Trophoblast cell (in vitro differentiated cells and primary cell): ENCODE data around the gene ATP6V1E1.

Experiments used
- DNase-seq, 2 donors: peaks; one replicate each; pipeline ENCODE4 v3.0.0-alpha.2; 2016
- H2AFZ ChIP-seq: 2 replicates; pipeline ENCODE4 v1.6.1; 2013; ENCODE audit warnings: low read length, moderate library complexity, mild to moderate bottlenecking; ENCODE audit not compliant: insufficient read depth, poor library complexity
- H2AK5ac ChIP-seq: 2 replicates; pipeline ENCODE4 v1.6.1; 2013; ENCODE audit warnings: mild to moderate bottlenecking, low read length
- H2BK120ac ChIP-seq: 2 replicates; pipeline ENCODE4 v1.6.1; 2013; ENCODE audit warnings: low read length, mild to moderate bottlenecking, moderate library complexity; ENCODE audit not compliant: insufficient read depth, poor library complexity
- H2BK12ac ChIP-seq: 2 replicates; pipeline ENCODE4 v1.6.1; 2013; ENCODE audit warnings: mild to moderate bottlenecking, low read length, moderate library complexity
- H2BK5ac ChIP-seq: 2 replicates; pipeline ENCODE4 v1.6.1; 2013; ENCODE audit warnings: low read length, low read depth, moderate library complexity, mild to moderate bottlenecking; ENCODE audit not compliant: poor library complexity
- H3K14ac ChIP-seq: 2 replicates; pipeline ENCODE4 v1.6.1; 2013; ENCODE audit warnings: mild to moderate bottlenecking, low read length
- H3K18ac ChIP-seq: 2 replicates; pipeline ENCODE4 v1.6.1; 2013; ENCODE audit warnings: mild to moderate bottlenecking, low read length
- H3K23ac ChIP-seq: 2 replicates; pipeline ENCODE4 v1.6.1; 2013; ENCODE audit warnings: low read length
- H3K27ac ChIP-seq: 2 replicates; pipeline ENCODE4 v1.5.1; 2013; ENCODE audit warnings: low read depth, mild to moderate bottlenecking, inconsistent platforms, low read length, moderate library complexity
- H3K27me3 ChIP-seq: 2 replicates; pipeline ENCODE4 v1.6.1; 2013; ENCODE audit warnings: inconsistent platforms, mild to moderate bottlenecking, low read length, moderate library complexity; ENCODE audit not compliant: insufficient read depth
- H3K36me3 ChIP-seq, 2 experiments: 1 replicate in 1 of 2; 2 replicates in 1 of 2; pipeline ENCODE4 v1.6.1; 2013; ENCODE audit warnings: low read length in 2 of 2, mild to moderate bottlenecking in 2 of 2, moderate library complexity in 1 of 2; ENCODE audit not compliant: insufficient read depth in 2 of 2, control insufficient read depth in 1 of 2
- H3K4ac ChIP-seq: 2 replicates; pipeline ENCODE4 v1.6.1; 2013; ENCODE audit warnings: low read depth, mild to moderate bottlenecking, low read length, moderate library complexity
- H3K4me1 ChIP-seq, 2 experiments: 1 replicate in 1 of 2; 2 replicates in 1 of 2; pipeline ENCODE4 v1.6.1; 2013; ENCODE audit warnings: low read length in 2 of 2, mild to moderate bottlenecking in 2 of 2, moderate library complexity in 1 of 2; ENCODE audit not compliant: insufficient read depth in 2 of 2, control insufficient read depth in 1 of 2
- H3K4me2 ChIP-seq: 2 replicates; pipeline ENCODE4 v1.6.1; 2013; ENCODE audit warnings: inconsistent platforms, mild to moderate bottlenecking, low read length, moderate library complexity
- H3K4me3 ChIP-seq: 2 replicates; pipeline ENCODE4 v1.5.1; 2013; ENCODE audit warnings: mild to moderate bottlenecking, low read depth, low read length, inconsistent platforms
- H3K79me1 ChIP-seq: one replicate; pipeline ENCODE4 v1.6.1; 2013; ENCODE audit warnings: low read length
- H3K79me2 ChIP-seq: 2 replicates; pipeline ENCODE4 v1.6.1; 2013; ENCODE audit warnings: low read length, mild to moderate bottlenecking; ENCODE audit not compliant: control insufficient read depth, insufficient read depth, poor library complexity
- H3K9ac ChIP-seq: 2 replicates; pipeline ENCODE4 v1.6.1; 2013; ENCODE audit warnings: mild to moderate bottlenecking, low read length
- H3K9me3 ChIP-seq: 2 replicates; pipeline ENCODE4 v1.6.1; 2013; ENCODE audit warnings: low read depth, mild to moderate bottlenecking, control low read depth, inconsistent platforms, low read length; ENCODE audit not compliant: insufficient read depth
- H4K12ac ChIP-seq: 2 replicates; pipeline ENCODE4 v1.6.1; 2013; ENCODE audit warnings: low read depth, mild to moderate bottlenecking, low read length, moderate library complexity
- H4K8ac ChIP-seq: 2 replicates; pipeline ENCODE4 v1.6.1; 2013; ENCODE audit warnings: low read depth, mild to moderate bottlenecking, low read length, moderate library complexity
- H4K91ac ChIP-seq: one replicate; pipeline ENCODE4 v1.6.1; 2013; ENCODE audit warnings: low read depth, mild to moderate bottlenecking, low read length, moderate library complexity
- WGBS: extraction: QIAGEN DNeasy Blood & Tissue Kit; methylation state at CpG from one replicate; pipeline ENCODE4 v1.1.7; 2013; ENCODE audit warnings: missing lambda C conversion rate; ENCODE audit not compliant: insufficient read length, insufficient coverage; ENCODE audit errors: extremely low coverage; 5-methylcytosine and 5-hydroxymethylcytosine counted together

Gene ATP6V1E1

GRCh38 chr22:17629641-17630040 is 1.1 kb upstream of the ATP6V1E1 start:
- Histone ChIP-seq H3K14ac (no peak overlapping the region), H3K9me3 (no peaks in the 10 kb centered on the region), H4K8ac (no peak overlapping the region), H3K23ac (no peak overlapping the region), H2AFZ (no peak overlapping the region), H2AK5ac (no peak overlapping the region), H4K12ac (no peak overlapping the region), H3K4me2 (no peak overlapping the region), H3K27ac (no peak overlapping the region), H3K79me2 (peaks cover 15% of the 10 kb centered on the region), H3K27me3 (no peaks in the 10 kb centered on the region), H3K4ac (no peak overlapping the region), H3K79me1 (peaks cover 17% of the 10 kb centered on the region), H3K4me1 (peaks cover 9 to 11% of the 10 kb centered on the region in 2 experiments), H2BK120ac (no peak overlapping the region), H4K91ac (no peak overlapping the region), H3K4me3 (no peak overlapping the region), H2BK12ac (no peak overlapping the region), H2BK5ac (no peak overlapping the region), H3K9ac (no peak overlapping the region), H3K18ac (no peak overlapping the region), H3K36me3 (peaks cover 6 to 9% of the 10 kb centered on the region in 2 experiments)
- no peak for DNase-seq
- no CpG with 5 or more reads among the region's 7 CpGs for WGBS

DNA sequence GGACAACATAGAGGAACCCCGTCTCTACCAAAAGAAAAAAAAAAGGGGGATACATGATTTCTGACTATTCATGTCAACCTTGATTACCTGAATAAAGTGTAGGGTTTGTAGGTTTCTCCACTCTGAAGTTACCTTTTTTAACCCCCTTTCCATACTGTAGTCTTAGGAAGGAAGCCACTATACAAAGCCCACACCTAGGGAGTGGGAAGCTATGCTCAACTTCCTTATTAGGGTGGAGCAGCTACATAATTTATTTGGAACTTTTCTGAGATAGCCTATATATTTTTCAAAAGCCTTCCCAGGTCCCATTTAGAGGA is 582 bp upstream of the ATP6V1E1 start:
- Histone ChIP-seq H3K4ac (no peak overlapping the region), H3K18ac (no peak overlapping the region), H2AFZ (peak overlapping the region; percentile 87), H2AK5ac (no peak overlapping the region), H3K4me1 (peaks cover 5 to 7% of the 10 kb centered on the region in 2 experiments), H3K79me2 (peaks cover 13% of the 10 kb centered on the region), H2BK12ac (no peak overlapping the region), H2BK120ac (no peak overlapping the region), H4K8ac (peak overlapping the region; percentile 98), H3K4me3 (peak overlapping the region; percentile 83), H3K9ac (peak overlapping the region; percentile 90), H4K12ac (peak overlapping the region; percentile 97), H4K91ac (peak overlapping the region; percentile 79), H3K36me3 (peaks cover 6 to 12% of the 10 kb centered on the region in 2 experiments), H3K27ac (peak overlapping the region; percentile 93), H3K79me1 (peaks cover 13% of the 10 kb centered on the region), H2BK5ac (peak overlapping the region; percentile 86), H3K23ac (no peak overlapping the region), H3K27me3 (no peaks in the 10 kb centered on the region), H3K9me3 (no peaks in the 10 kb centered on the region), H3K4me2 (peak overlapping the region; percentile 92), H3K14ac (peak overlapping the region; percentile 96)
- no CpG with 5 or more reads among the region's 1 CpG for WGBS
- no peak for DNase-seq

DNA sequence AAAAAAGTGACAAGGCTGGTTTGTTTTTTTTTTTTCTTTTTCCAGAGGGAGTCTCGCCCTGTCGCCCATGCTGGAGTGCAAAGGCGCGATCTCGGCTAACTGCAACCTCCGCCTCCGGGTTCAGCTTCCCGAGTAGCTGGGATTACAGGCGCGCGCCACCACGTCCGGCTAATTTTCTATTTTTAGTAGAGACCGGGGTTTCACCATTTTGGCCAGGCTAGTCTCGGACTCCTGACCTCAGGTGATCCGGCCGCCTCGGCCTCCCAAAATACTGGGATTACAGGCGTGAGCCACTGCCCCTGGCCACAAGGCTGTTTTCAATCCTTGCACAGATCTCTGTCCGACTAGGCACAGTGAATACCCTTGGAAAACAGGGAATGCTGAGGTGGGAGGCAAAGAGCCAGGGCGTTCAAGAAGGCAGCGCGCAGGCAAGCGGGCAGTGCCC is 566 bp downstream of the ATP6V1E1 start:
- peak; percentile 17 to 66 for DNase-seq
- H3K4me2 ChIP-seq = peak overlapping the region; percentile 85
- no peaks in the 10 kb centered on the region for H3K9me3 ChIP-seq
- H2BK12ac ChIP-seq = peak overlapping the region; percentile 56
- H3K14ac ChIP-seq = peak overlapping the region; percentile 100
- H3K4me3 ChIP-seq = peak overlapping the region; percentile 91
- H3K18ac ChIP-seq = peak overlapping the region; percentile 98
- WGBS = no CpG with 5 or more reads among the region's 24 CpGs
- H2BK120ac ChIP-seq = peak overlapping the region; percentile 95
- H3K36me3 ChIP-seq = peaks cover 6 to 14% of the 10 kb centered on the region in 2 experiments
- peak overlapping the region; percentile 100 for H3K4ac ChIP-seq
- H3K27ac ChIP-seq = peak overlapping the region; percentile 69
- H2AK5ac ChIP-seq = peak overlapping the region; percentile 98
- H3K79me1 ChIP-seq = peaks cover 8% of the 10 kb centered on the region
- H3K23ac ChIP-seq = peak overlapping the region; percentile 31
- H3K79me2 ChIP-seq = peaks cover 11% of the 10 kb centered on the region
- peak overlapping the region; percentile 96 for H4K12ac ChIP-seq
- no peaks in the 10 kb centered on the region for H3K27me3 ChIP-seq
- peak overlapping the region; percentile 91 for H3K9ac ChIP-seq
- H4K8ac ChIP-seq = peak overlapping the region; percentile 98
- peak overlapping the region; percentile 95 for H2AFZ ChIP-seq
- H2BK5ac ChIP-seq = peak overlapping the region; percentile 98
- peaks cover 0 to 3% of the 10 kb centered on the region in 2 experiments for H3K4me1 ChIP-seq
- peak overlapping the region; percentile 89 for H4K91ac ChIP-seq

- Histone ChIP-seq H3K4me2 (no peak overlapping the region), H4K8ac (no peak overlapping the region), H2AK5ac (no peak overlapping the region), H3K14ac (no peak overlapping the region), H3K79me2 (no peaks in the 10 kb centered on the region), H3K4me3 (no peak overlapping the region), H3K79me1 (no peaks in the 10 kb centered on the region), H2AFZ (no peak overlapping the region), H3K9me3 (no peaks in the 10 kb centered on the region), H4K91ac (no peak overlapping the region), H3K4ac (no peak overlapping the region), H2BK12ac (no peak overlapping the region), H3K4me1 (peaks cover 0 to 2% of the 10 kb centered on the region in 2 experiments), H3K36me3 (peaks cover 22 to 28% of the 10 kb centered on the region in 2 experiments), H2BK5ac (no peak overlapping the region), H2BK120ac (no peak overlapping the region), H3K9ac (no peak overlapping the region), H3K18ac (no peak overlapping the region), H3K27ac (no peak overlapping the region), H3K23ac (no peak overlapping the region), H3K27me3 (no peaks in the 10 kb centered on the region), H4K12ac (no peak overlapping the region)
- WGBS = no CpG with 5 or more reads among the region's 7 CpGs
- DNase-seq = no peak
These were observed 15.3 kb downstream of the ATP6V1E1 start for GRCh38 chr22:17613280-17613679.
